CD14-positive monocyte (primary cell): ENCODE data around the gene CADM2. TPM values are rescaled to one million over a fixed set of nuclear protein-coding genes. Genes with fewer than 3 reads are reported as not detected.

Experiments
- DNase-seq, 3 donors: peaks; one replicate each; pipeline ENCODE4 v3.0.0-alpha.2; 2011 to 2022
- H2AFZ ChIP-seq: 2 replicates; pipeline ENCODE4 v1.6.0; 2012; ENCODE audit warnings: mild to moderate bottlenecking, low read depth, low read length, inconsistent platforms; ENCODE audit not compliant: insufficient read depth, poor library complexity, severe bottlenecking
- H3K27ac ChIP-seq, 2 donors: 1 replicate in 1 of 2; 2 replicates in 1 of 2; pipeline ENCODE4 v1.5.1; 2012 to 2013; ENCODE audit warnings: low read length in 2 of 2, control low read depth in 1 of 2, inconsistent platforms in 1 of 2, low read depth in 1 of 2, mild to moderate bottlenecking in 1 of 2
- H3K27me3 ChIP-seq, 2 donors: one replicate each; pipeline versions ENCODE4 v1.6.0 to v1.6.1; 2011 to 2013; ENCODE audit warnings: low read length in 2 of 2; ENCODE audit not compliant: control insufficient read depth in 2 of 2, insufficient read depth in 2 of 2
- H3K36me3 ChIP-seq, 2 donors: replicated peaks in 1 of 2; 1 replicate in 1 of 2; 2 replicates in 1 of 2; pipeline versions ENCODE4 v1.5.1 to v1.6.1; 2012 to 2013; ENCODE audit warnings: low read length in 2 of 2, control low read depth in 1 of 2, inconsistent platforms in 1 of 2, mild to moderate bottlenecking in 1 of 2; ENCODE audit not compliant: insufficient read depth in 2 of 2, control insufficient read depth in 1 of 2
- H3K4me1 ChIP-seq, 2 donors: 1 replicate in 1 of 2; 2 replicates in 1 of 2; pipeline versions ENCODE4 v1.5.1 to v1.6.1; 2012 to 2013; ENCODE audit warnings: low read length in 2 of 2, control low read depth in 1 of 2, inconsistent platforms in 1 of 2, mild to moderate bottlenecking in 1 of 2, moderate library complexity in 1 of 2; ENCODE audit not compliant: insufficient read depth in 2 of 2, control insufficient read depth in 1 of 2
- H3K4me2 ChIP-seq: replicated peaks from 2 replicates; pipeline ENCODE3; 2012; ENCODE audit warnings: low read length, moderate library complexity, mild to moderate bottlenecking; ENCODE audit not compliant: poor library complexity, severe bottlenecking; ENCODE audit errors: extremely low read depth
- H3K4me3 ChIP-seq, 3 experiments: fragments of 200-600 bp in 1 of 3; sonication (generic) in 1 of 3; replicated peaks in 1 of 3; 1 replicate in 2 of 3; 2 replicates in 1 of 3; pipeline ENCODE4 v1.5.1; 2011 to 2013; ENCODE audit warnings: low read length in 3 of 3, mild to moderate bottlenecking in 3 of 3, control low read depth in 2 of 3, low read depth in 2 of 3, inconsistent platforms in 1 of 3, moderate library complexity in 1 of 3
- H3K79me2 ChIP-seq: 2 replicates; pipeline ENCODE4 v1.6.0; 2012; ENCODE audit warnings: mild to moderate bottlenecking, control low read depth, inconsistent platforms, low read length, moderate library complexity; ENCODE audit not compliant: insufficient read depth
- H3K9ac ChIP-seq: 2 replicates; pipeline ENCODE4 v1.6.0; 2017; ENCODE audit warnings: low read length, mild to moderate bottlenecking; ENCODE audit not compliant: insufficient read depth, poor library complexity, severe bottlenecking
- H3K9me3 ChIP-seq, 2 donors: replicated peaks in 1 of 2; 1 replicate in 1 of 2; 2 replicates in 1 of 2; pipeline versions ENCODE4 v1.5.1 to v1.6.1; 2012 to 2013; ENCODE audit warnings: low read length in 2 of 2, control low read depth in 1 of 2; ENCODE audit not compliant: control insufficient read depth in 1 of 2, insufficient read depth in 1 of 2
- H4K20me1 ChIP-seq: 2 replicates; pipeline ENCODE4 v1.6.0; 2012; ENCODE audit warnings: mild to moderate bottlenecking, low read length, control low read depth, moderate library complexity; ENCODE audit not compliant: insufficient read depth
- H3K27ac Mint-ChIP-seq, 7 donors: one replicate each; pipeline ENCODE4 v1.8.0; 2020; ENCODE audit warnings: mild to moderate bottlenecking in 7 of 7, mixed read lengths in 7 of 7, moderate library complexity in 6 of 7, inconsistent platforms in 2 of 7
- H3K27me3 Mint-ChIP-seq, 3 donors: one replicate each; pipeline ENCODE4 v1.8.0; 2021 to 2022; ENCODE audit warnings: low read depth in 3 of 3, mild to moderate bottlenecking in 3 of 3, mixed read lengths in 3 of 3, moderate library complexity in 3 of 3, inconsistent platforms in 1 of 3
- H3K36me3 Mint-ChIP-seq, 2 donors: one replicate each; pipeline ENCODE4 v1.8.0; 2020; ENCODE audit warnings: mixed read lengths in 2 of 2, inconsistent platforms in 1 of 2, mild to moderate bottlenecking in 1 of 2
- H3K4me1 Mint-ChIP-seq: one replicate; pipeline ENCODE4 v1.8.0; 2020; ENCODE audit warnings: mild to moderate bottlenecking, mixed read lengths
- H3K4me3 Mint-ChIP-seq, 2 donors: one replicate each; pipeline ENCODE4 v1.8.0; 2020; ENCODE audit warnings: mild to moderate bottlenecking in 2 of 2, mixed read lengths in 2 of 2, moderate library complexity in 1 of 2
- H3K9me3 Mint-ChIP-seq, 7 donors: one replicate each; pipeline ENCODE4 v1.8.0; 2020 to 2022; ENCODE audit warnings: mixed read lengths in 7 of 7, mild to moderate bottlenecking in 6 of 7, moderate library complexity in 6 of 7, inconsistent platforms in 2 of 7
- CTCF ChIP-seq: fragments of 200-600 bp; IDR thresholded peaks from one replicate; pipeline ENCODE4 v1.8.0; 2022; ENCODE audit warnings: antibody characterized with exemption, mild to moderate bottlenecking
- WGBS: methylation state at CpG from one replicate; pipeline ENCODE4 v1.1.5; 2013; ENCODE audit warnings: missing lambda C conversion rate; ENCODE audit not compliant: insufficient coverage; 5-methylcytosine and 5-hydroxymethylcytosine counted together
- intact Hi-C, 2 donors: fragments of 100-400 bp; cut with micrococcal nuclease; formaldehyde crosslinking; loops; one replicate each; pipeline versions ENCODE4 v1.15.0 to v1.15.1; 2023
- polyA plus RNA-seq, 3 donors: library from polyadenylated mRNA; depleted of rRNA in 1 of 3; unstranded in 2 of 3; stranded (reverse) in 1 of 3; fragments of 300-500 nt in 2 of 3; fragments of >200 nt in 1 of 3; fragmentation: Illumina TruSeq in 2 of 3; gene quantifications; 1 replicate in 2 of 3; 2 replicates in 1 of 3; pipeline ENCODE4 v1.2.3, GENCODE V29; 2012 to 2021

Gene CADM2
- polyA plus RNA-seq, 3 donors = not detected

DNA sequence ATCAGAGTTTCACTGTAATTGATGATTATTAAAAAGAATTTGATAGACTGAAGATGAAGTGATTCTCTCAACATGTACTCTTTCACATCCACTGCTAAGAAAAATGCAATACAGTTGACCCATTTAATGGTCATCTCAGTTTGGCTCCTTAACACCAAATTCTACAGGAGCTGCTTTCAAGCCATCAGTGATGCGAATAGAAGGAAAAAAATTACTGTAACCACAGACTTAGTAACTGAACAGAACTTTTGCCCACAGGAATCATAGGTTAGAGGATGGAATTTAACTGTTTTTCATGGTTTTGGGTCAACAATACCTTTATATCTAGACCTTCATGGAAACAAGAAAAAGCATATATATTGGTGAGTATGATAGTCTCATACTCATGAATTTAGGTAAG lies 633.5 kb downstream of the CADM2 start:
- Mint-ChIP-seq H3K36me3 (no peaks in the 10 kb centered on the region), H3K27me3 (peaks cover 0 to 2% (median 0%) of the 10 kb centered on the region in 3 donors), H3K4me1 (no peaks in the 10 kb centered on the region), H3K27ac (no peak overlapping the region), H3K9me3 (no peaks in the 10 kb centered on the region), H3K4me3 (no peak overlapping the region)
- no peak overlapping the region for H3K4me3 ChIP-seq
- no peak overlapping the region for H3K9ac ChIP-seq
- TF ChIP-seq CTCF = no peak
- no peaks in the 10 kb centered on the region for H3K36me3 ChIP-seq
- WGBS = no CpG with 5 or more reads among the region's 1 CpG
- no peaks in the 10 kb centered on the region for H3K27me3 ChIP-seq
- intact Hi-C loops = no loop called here
- no peaks in the 10 kb centered on the region for H3K9me3 ChIP-seq
- H3K27ac ChIP-seq = no peak overlapping the region
- no peak for DNase-seq
- H3K79me2 ChIP-seq = no peaks in the 10 kb centered on the region
- no peak overlapping the region for H3K4me2 ChIP-seq
- no peaks in the 10 kb centered on the region for H4K20me1 ChIP-seq
- no peaks in the 10 kb centered on the region for H3K4me1 ChIP-seq
- no peak overlapping the region for H2AFZ ChIP-seq

DNA sequence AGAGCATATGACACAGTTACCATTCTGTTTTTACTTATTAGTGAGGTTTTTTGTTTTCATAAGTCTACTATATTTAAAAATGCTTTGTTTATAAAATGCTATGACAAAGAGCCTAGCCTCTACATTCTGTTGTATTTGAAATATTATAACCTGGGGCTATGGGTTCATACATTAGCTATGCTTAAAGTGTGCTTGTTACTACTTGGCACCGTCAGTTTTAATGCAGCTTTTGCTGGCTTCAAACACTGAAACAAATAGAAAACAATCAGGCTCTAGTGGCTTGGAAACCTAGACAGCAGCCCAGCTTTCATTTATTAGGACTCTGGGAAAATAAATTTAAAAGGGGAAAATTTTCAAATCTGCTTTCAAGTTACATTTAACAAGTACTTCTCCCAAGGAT lies 635.9 kb downstream of the CADM2 start:
- Histone ChIP-seq H3K4me1 (no peaks in the 10 kb centered on the region), H3K9ac (no peak overlapping the region)
- WGBS = 100% methylated on average over 1 of the region's 1 CpG

More for the DNA sequence above, 635.9 kb downstream of the CADM2 start:
- Histone ChIP-seq H3K27me3 (no peaks in the 10 kb centered on the region), H3K79me2 (no peaks in the 10 kb centered on the region), H2AFZ (no peak overlapping the region), H3K4me2 (no peak overlapping the region), H4K20me1 (no peaks in the 10 kb centered on the region), H3K9me3 (no peaks in the 10 kb centered on the region), H3K4me3 (no peak overlapping the region), H3K36me3 (no peaks in the 10 kb centered on the region), H3K27ac (no peak overlapping the region)
- no peak for DNase-seq
- intact Hi-C loops = no loop called here
- Mint-ChIP-seq H3K36me3 (no peaks in the 10 kb centered on the region), H3K4me1 (no peaks in the 10 kb centered on the region), H3K27me3 (peaks cover 0 to 2% (median 0%) of the 10 kb centered on the region in 3 donors), H3K27ac (no peak overlapping the region), H3K9me3 (no peaks in the 10 kb centered on the region), H3K4me3 (no peak overlapping the region)
- no peak for TF ChIP-seq CTCF
